COR-L47 (cell line): ENCODE measurements around the gene MERTK.
A peak's percentile ranks its signal among the peaks of the same experiment; 100 is the strongest.
"Not testable (repeated sequence)": the region's sequence is repeated elsewhere in the genome, so short reads cannot be mapped to it uniquely, and the experiment has no call there.

Source experiments
- DNase-seq: peaks from one replicate; lab custom pipeline; 2025; lab: John Stamatoyannopoulos, UW

MERTK gene

DNA sequence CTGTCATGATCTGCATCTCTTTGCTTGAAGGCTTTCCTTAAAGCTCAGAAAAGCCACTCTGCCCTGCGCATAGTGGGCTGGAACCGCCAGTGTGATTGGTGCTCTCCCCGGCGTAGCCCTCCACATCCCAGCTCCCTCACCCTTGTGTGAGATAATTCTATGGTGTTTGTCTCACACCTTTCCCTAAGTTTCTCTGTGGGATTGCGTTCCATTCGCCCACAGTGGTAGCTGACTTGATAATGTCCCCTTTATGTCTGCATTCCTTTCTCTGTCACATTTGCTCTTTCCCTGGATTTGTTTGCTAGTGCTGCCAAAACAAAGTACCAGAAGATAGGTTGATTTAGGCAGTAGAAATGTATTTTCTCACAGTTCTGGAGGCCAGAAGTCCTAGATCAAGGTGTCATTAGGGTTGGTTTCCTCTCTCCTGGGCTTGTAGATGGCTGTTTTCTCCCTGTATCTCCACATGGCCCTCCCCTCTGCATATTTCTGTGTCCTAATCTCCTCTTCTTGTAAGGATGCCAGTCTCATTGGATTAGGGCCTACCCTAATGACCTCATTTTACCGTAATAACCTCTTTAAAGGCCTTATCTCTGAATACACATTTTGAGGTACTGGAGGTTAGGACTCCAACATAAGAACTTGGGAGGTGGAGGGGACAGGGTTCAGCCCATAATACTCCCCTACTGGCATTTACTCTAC lies 149.3 kb downstream of the MERTK start:
- no peak for DNase-seq

GRCh38 chr2:112048236-112048592 lies 149.8 kb downstream of the MERTK start:
- DNase-seq = no peak

DNA sequence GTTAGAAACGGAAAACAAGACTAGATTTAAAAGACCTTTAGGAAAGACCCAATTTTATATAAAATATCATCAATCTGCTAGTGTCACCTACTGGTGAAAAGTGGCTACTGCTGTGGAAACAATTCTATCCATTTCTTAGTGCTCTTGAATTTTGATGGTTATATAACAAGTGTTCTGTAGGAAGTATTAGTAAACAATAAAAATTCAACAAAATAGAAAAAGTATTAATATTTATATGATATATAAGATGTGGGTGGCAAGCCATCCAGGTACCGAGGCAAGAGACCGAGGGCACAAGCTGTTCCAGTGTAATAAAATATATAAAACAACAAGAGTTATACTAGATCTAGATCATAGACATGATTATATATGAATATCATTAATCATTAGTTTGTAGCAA lies 150.5 kb downstream of the MERTK start:
- DNase-seq = peak; percentile 23

GRCh38 chr2:112050316-112050715 lies 151.9 kb downstream of the MERTK start:
- DNase-seq = no peak

GRCh38 chr2:112053917-112054846 lies 155.8 kb downstream of the MERTK start:
- peak; percentile 96 for DNase-seq

GRCh38 chr2:112054847-112055729 lies 156.7 kb downstream of the MERTK start, which contains the start of gene TMEM87B:
TSS of gene TMEM87B (plus strand) at chr2:112055269. CDS start at chr2:112055592, 323 bp downstream.
- peak; percentile 93 for DNase-seq

GRCh38 chr2:112055730-112056625 lies 157.6 kb downstream of the MERTK start:
- peak; percentile 28 for DNase-seq

GRCh38 chr2:112056626-112056987 lies 158.2 kb downstream of the MERTK start:
- no peak for DNase-seq

DNA sequence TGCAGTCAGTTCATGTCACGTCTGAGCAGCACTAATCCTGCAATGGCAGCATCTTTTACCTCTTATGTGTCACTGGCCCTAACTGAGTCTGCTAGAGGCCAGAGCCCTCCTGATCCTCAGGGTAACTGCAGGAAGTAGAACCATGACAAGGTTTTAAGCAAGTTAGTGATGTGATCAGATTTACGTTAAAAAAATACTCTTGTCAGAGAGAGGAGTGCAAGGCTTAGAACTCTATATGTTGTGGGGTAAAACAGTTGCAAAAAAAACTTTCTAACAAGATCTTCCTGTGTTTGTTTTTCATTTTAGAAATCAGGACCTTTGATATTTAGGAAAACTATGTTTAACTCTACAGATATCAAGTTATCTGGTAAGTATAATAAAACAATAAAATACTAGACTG lies 161.3 kb downstream of the MERTK start:
- DNase-seq = no peak

DNA sequence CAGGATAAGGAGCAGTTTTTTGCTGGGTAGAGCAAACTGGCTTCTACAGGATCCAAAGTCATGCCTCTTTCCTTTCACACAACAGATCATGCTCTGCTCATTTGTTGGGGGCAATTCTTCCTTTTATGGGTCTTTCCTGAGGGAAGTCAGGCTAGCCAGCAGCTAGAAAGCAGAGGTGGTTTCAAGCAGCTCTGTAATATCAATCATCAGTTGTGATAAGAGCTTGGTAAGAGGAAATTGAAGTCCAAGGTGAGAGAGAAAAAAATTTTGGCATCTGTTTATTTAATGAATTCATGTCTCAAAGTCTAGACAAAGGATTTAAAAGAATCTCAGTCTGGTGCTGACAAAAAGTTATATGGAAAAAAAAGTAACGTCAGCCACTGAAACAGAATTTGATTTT lies 162.9 kb downstream of the MERTK start:
- no peak for DNase-seq

- DNase-seq = no peak
These were observed 163.4 kb downstream of the MERTK start for GRCh38 chr2:112061840-112062239.

GRCh38 chr2:112062894-112063293 lies 164.5 kb downstream of the MERTK start:
- DNase-seq = no peak

- no peak for DNase-seq
These were observed 167.1 kb downstream of the MERTK start for GRCh38 chr2:112065486-112065885.

DNA sequence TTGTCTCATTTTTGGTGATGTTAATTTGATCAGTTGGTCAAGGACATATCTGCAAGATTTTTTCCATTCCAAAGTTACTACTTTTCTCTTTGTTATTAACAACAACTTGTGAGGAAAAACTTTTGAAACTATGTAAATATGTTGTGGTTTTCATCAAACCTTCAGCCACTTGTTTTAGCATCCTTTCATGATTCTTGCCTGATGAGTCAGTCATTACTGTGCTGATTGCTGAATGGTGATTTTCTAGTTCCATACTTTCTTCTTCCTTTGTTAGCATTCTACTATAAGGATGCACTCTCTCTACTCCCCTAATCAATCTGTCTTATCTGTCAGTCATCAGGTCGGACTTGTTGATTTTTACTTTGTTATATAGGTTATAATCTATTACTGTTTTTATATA lies 167.6 kb downstream of the MERTK start:
- no peak for DNase-seq

- not testable (repeated sequence) for DNase-seq
These were observed 171.4 kb downstream of the MERTK start for GRCh38 chr2:112069794-112070193.

- no peak for DNase-seq
These were observed 175.5 kb downstream of the MERTK start for GRCh38 chr2:112073875-112074274.

GRCh38 chr2:112074506-112074905 lies 176.1 kb downstream of the MERTK start:
- no peak for DNase-seq

GRCh38 chr2:112075490-112076260 lies 177.3 kb downstream of the MERTK start:
- no peak for DNase-seq

DNA sequence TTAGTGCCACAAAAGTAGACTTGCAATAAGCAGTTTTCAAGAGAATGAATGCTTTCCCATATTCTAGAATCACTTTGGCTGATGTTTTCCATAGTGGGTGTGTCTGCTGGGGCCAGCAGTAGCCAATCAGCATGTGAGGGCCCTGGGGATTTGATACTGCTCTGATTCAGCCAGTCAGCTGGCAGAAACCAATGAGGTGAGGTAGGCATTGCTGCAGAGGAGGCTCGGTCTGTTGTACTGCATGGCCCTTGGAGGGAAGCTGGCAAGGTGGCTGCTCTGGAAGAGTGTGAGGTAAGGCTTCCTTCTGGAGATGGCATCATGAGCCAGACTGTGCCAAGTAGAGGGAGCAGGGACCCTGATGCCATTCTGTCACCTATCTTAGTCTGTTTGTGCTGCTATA lies 179.4 kb downstream of the MERTK start:
- DNase-seq = no peak
